ENCODE results near the gene SLC35G1.

The SLC35G1 gene

GRCh38 chr10:93861825-93862224 lies 32.0 kb upstream of the SLC35G1 start:
- Histone ChIP-seq H3K27ac (ENCODE audit: low read depth, low read length) (no peak overlapping the region), H2AFZ (ENCODE audit: low read length, unreplicated experiment) (no peak overlapping the region), H3K4me3 (ENCODE audit: low read depth, low read length) (no peak overlapping the region), H3K27me3 (ENCODE audit: insufficient read depth, low read length) (peaks cover 19% of the 10 kb centered on the region), H3K79me2 (ENCODE audit: control insufficient read depth, insufficient read depth, low read length, unreplicated experiment) (no peaks in the 10 kb centered on the region), H3K4me1 (ENCODE audit: control insufficient read depth, insufficient read depth, low read length, unreplicated experiment) (no peaks in the 10 kb centered on the region), H3K36me3 (ENCODE audit: insufficient read depth, low read length) (no peaks in the 10 kb centered on the region)

- no peak overlapping the region for H3K4me3 ChIP-seq (ENCODE audit: low read depth, low read length)
These were observed 27.9 kb upstream of the SLC35G1 start for GRCh38 chr10:93865794-93866425.

GRCh38 chr10:93867525-93867924 lies 26.3 kb upstream of the SLC35G1 start:
- H3K79me2 ChIP-seq (ENCODE audit: control insufficient read depth, insufficient read depth, low read length, unreplicated experiment), result no peaks in the 10 kb centered on the region
- peaks cover 40% of the 10 kb centered on the region for H3K27me3 ChIP-seq (ENCODE audit: insufficient read depth, low read length)
- no peaks in the 10 kb centered on the region for H3K36me3 ChIP-seq (ENCODE audit: insufficient read depth, low read length)
- H3K4me1 ChIP-seq (ENCODE audit: control insufficient read depth, insufficient read depth, low read length, unreplicated experiment), result no peaks in the 10 kb centered on the region
- H2AFZ ChIP-seq (ENCODE audit: low read length, unreplicated experiment), result no peak overlapping the region
- no peak overlapping the region for H3K27ac ChIP-seq (ENCODE audit: low read depth, low read length)
- no peak overlapping the region for H3K4me3 ChIP-seq (ENCODE audit: low read depth, low read length)

More at GRCh38 chr10:93865794-93866425, 27.9 kb upstream of the SLC35G1 start:
- Histone ChIP-seq H3K27me3 (ENCODE audit: insufficient read depth, low read length) (peaks cover 40% of the 10 kb centered on the region), H2AFZ (ENCODE audit: low read length, unreplicated experiment) (no peak overlapping the region), H3K79me2 (ENCODE audit: control insufficient read depth, insufficient read depth, low read length, unreplicated experiment) (no peaks in the 10 kb centered on the region), H3K4me1 (ENCODE audit: control insufficient read depth, insufficient read depth, low read length, unreplicated experiment) (no peaks in the 10 kb centered on the region), H3K36me3 (ENCODE audit: insufficient read depth, low read length) (no peaks in the 10 kb centered on the region), H3K27ac (ENCODE audit: low read depth, low read length) (no peak overlapping the region)

- no peak overlapping the region for H2AFZ ChIP-seq (ENCODE audit: low read length, unreplicated experiment)
- H3K4me3 ChIP-seq (ENCODE audit: low read depth, low read length), result no peak overlapping the region
- no peaks in the 10 kb centered on the region for H3K36me3 ChIP-seq (ENCODE audit: insufficient read depth, low read length)
- H3K4me1 ChIP-seq (ENCODE audit: control insufficient read depth, insufficient read depth, low read length, unreplicated experiment), result peaks cover 18% of the 10 kb centered on the region
- no peak overlapping the region for H3K27ac ChIP-seq (ENCODE audit: low read depth, low read length)
- no peaks in the 10 kb centered on the region for H3K79me2 ChIP-seq (ENCODE audit: control insufficient read depth, insufficient read depth, low read length, unreplicated experiment)
- H3K27me3 ChIP-seq (ENCODE audit: insufficient read depth, low read length), result peaks cover 23% of the 10 kb centered on the region
These were observed 22.0 kb upstream of the SLC35G1 start for GRCh38 chr10:93871671-93872204.

- Histone ChIP-seq H3K36me3 (ENCODE audit: insufficient read depth, low read length) (no peaks in the 10 kb centered on the region), H3K27me3 (ENCODE audit: insufficient read depth, low read length) (peaks cover 14% of the 10 kb centered on the region; the same call in 1 of the 2 replicates)
These were observed 21.2 kb upstream of the SLC35G1 start for GRCh38 chr10:93872375-93873158.

GRCh38 chr10:93873420-93874115 lies 20.2 kb upstream of the SLC35G1 start:
- Histone ChIP-seq H3K4me3 (ENCODE audit: low read depth, low read length) (no peak overlapping the region), H3K27ac (ENCODE audit: low read depth, low read length) (no peak overlapping the region), H3K4me1 (ENCODE audit: control insufficient read depth, insufficient read depth, low read length, unreplicated experiment) (peaks cover 18% of the 10 kb centered on the region), H3K79me2 (ENCODE audit: control insufficient read depth, insufficient read depth, low read length, unreplicated experiment) (no peaks in the 10 kb centered on the region), H3K27me3 (ENCODE audit: insufficient read depth, low read length) (0 out of 2 replicates have a peak, but pooled peaks cover 5% of the 10 kb centered on the region), H2AFZ (ENCODE audit: low read length, unreplicated experiment) (peak overlapping the region; percentile 28), H3K36me3 (ENCODE audit: insufficient read depth, low read length) (no peaks in the 10 kb centered on the region)

More at GRCh38 chr10:93872375-93873158, 21.2 kb upstream of the SLC35G1 start:
- Histone ChIP-seq H3K79me2 (ENCODE audit: control insufficient read depth, insufficient read depth, low read length, unreplicated experiment) (no peaks in the 10 kb centered on the region), H3K4me3 (ENCODE audit: low read depth, low read length) (no peak overlapping the region), H2AFZ (ENCODE audit: low read length, unreplicated experiment) (no peak overlapping the region), H3K4me1 (ENCODE audit: control insufficient read depth, insufficient read depth, low read length, unreplicated experiment) (peaks cover 18% of the 10 kb centered on the region), H3K27ac (ENCODE audit: low read depth, low read length) (no peak overlapping the region)

GRCh38 chr10:93874309-93875031 lies 19.3 kb upstream of the SLC35G1 start:
- Histone ChIP-seq H3K4me1 (ENCODE audit: control insufficient read depth, insufficient read depth, low read length, unreplicated experiment) (peaks cover 18% of the 10 kb centered on the region), H3K79me2 (ENCODE audit: control insufficient read depth, insufficient read depth, low read length, unreplicated experiment) (no peaks in the 10 kb centered on the region), H3K27ac (ENCODE audit: low read depth, low read length) (no peak overlapping the region), H3K27me3 (ENCODE audit: insufficient read depth, low read length) (no peaks in the 10 kb centered on the region), H3K4me3 (ENCODE audit: low read depth, low read length) (no peak overlapping the region), H3K36me3 (ENCODE audit: insufficient read depth, low read length) (no peaks in the 10 kb centered on the region), H2AFZ (ENCODE audit: low read length, unreplicated experiment) (no peak overlapping the region)

GRCh38 chr10:93875032-93875358 lies 18.8 kb upstream of the SLC35G1 start:
- peaks cover 18% of the 10 kb centered on the region for H3K4me1 ChIP-seq (ENCODE audit: control insufficient read depth, insufficient read depth, low read length, unreplicated experiment)
- H3K79me2 ChIP-seq (ENCODE audit: control insufficient read depth, insufficient read depth, low read length, unreplicated experiment), result no peaks in the 10 kb centered on the region
- no peak overlapping the region for H3K27ac ChIP-seq (ENCODE audit: low read depth, low read length)
- no peaks in the 10 kb centered on the region for H3K36me3 ChIP-seq (ENCODE audit: insufficient read depth, low read length)
- no peaks in the 10 kb centered on the region for H3K27me3 ChIP-seq (ENCODE audit: insufficient read depth, low read length)
- no peak overlapping the region for H2AFZ ChIP-seq (ENCODE audit: low read length, unreplicated experiment)
- H3K4me3 ChIP-seq (ENCODE audit: low read depth, low read length), result no peak overlapping the region

- no peaks in the 10 kb centered on the region for H3K36me3 ChIP-seq (ENCODE audit: insufficient read depth, low read length)
- H2AFZ ChIP-seq (ENCODE audit: low read length, unreplicated experiment), result no peak overlapping the region
- H3K79me2 ChIP-seq (ENCODE audit: control insufficient read depth, insufficient read depth, low read length, unreplicated experiment), result no peaks in the 10 kb centered on the region
- peaks cover 3% of the 10 kb centered on the region; the same call in 1 of the 2 replicates for H3K27me3 ChIP-seq (ENCODE audit: insufficient read depth, low read length)
- no peak overlapping the region for H3K4me3 ChIP-seq (ENCODE audit: low read depth, low read length)
- no peak overlapping the region for H3K27ac ChIP-seq (ENCODE audit: low read depth, low read length)
- H3K4me1 ChIP-seq (ENCODE audit: control insufficient read depth, insufficient read depth, low read length, unreplicated experiment), result peaks cover 18% of the 10 kb centered on the region
These were observed 17.4 kb upstream of the SLC35G1 start for GRCh38 chr10:93876381-93876780.

GRCh38 chr10:93879273-93879672 lies 14.5 kb upstream of the SLC35G1 start:
- Histone ChIP-seq H3K4me1 (ENCODE audit: control insufficient read depth, insufficient read depth, low read length, unreplicated experiment) (peaks cover 7% of the 10 kb centered on the region), H3K79me2 (ENCODE audit: control insufficient read depth, insufficient read depth, low read length, unreplicated experiment) (no peaks in the 10 kb centered on the region), H3K36me3 (ENCODE audit: insufficient read depth, low read length) (no peaks in the 10 kb centered on the region), H3K27me3 (ENCODE audit: insufficient read depth, low read length) (peaks cover 5% of the 10 kb centered on the region; the same call in 1 of the 2 replicates), H2AFZ (ENCODE audit: low read length, unreplicated experiment) (no peak overlapping the region), H3K27ac (ENCODE audit: low read depth, low read length) (no peak overlapping the region), H3K4me3 (ENCODE audit: low read depth, low read length) (no peak overlapping the region)
